ENCODE data around the gene LCN12. TPM values are rescaled to one million over a fixed set of nuclear protein-coding genes. Genes with fewer than 3 reads are reported as not detected.

The LCN12 gene
- total RNA-seq, 2 experiments from 2014 or later, result 1.0 to 1.7 TPM

- POLR2A ChIA-PET, result no interaction called here
- Mint-ChIP-seq H3K4me1 (ENCODE audit: low read depth) (peaks cover 25% of the 10 kb centered on the region), H3K36me3 (ENCODE audit: low read depth) (no peaks in the 10 kb centered on the region), H3K4me3 (no peak overlapping the region), H3K27me3 (ENCODE audit: low read depth) (no peaks in the 10 kb centered on the region), H3K27ac (no peak overlapping the region), H3K9me3 (ENCODE audit: insufficient read depth) (no peaks in the 10 kb centered on the region)
- DNase-seq (no peak), ATAC-seq (no peak)
- CTCF ChIA-PET, result interaction anchor here (2.3 kb wide), 1 partner anchor 56 kb away, joined by 8 read pairs; no protein-coding TSS in a partner anchor
These were observed 20.7 kb downstream of the LCN12 start for GRCh38 chr9:136972743-136973142.

- Mint-ChIP-seq H3K4me1 (ENCODE audit: low read depth) (peaks cover 25% of the 10 kb centered on the region), H3K4me3 (no peak overlapping the region), H3K27ac (no peak overlapping the region), H3K27me3 (ENCODE audit: low read depth) (no peaks in the 10 kb centered on the region), H3K36me3 (ENCODE audit: low read depth) (no peaks in the 10 kb centered on the region), H3K9me3 (ENCODE audit: insufficient read depth) (no peaks in the 10 kb centered on the region)
- ATAC-seq, result no peak
- POLR2A ChIA-PET, result interaction anchor here (2.5 kb wide), 1 partner anchor 18 kb away, joined by 10 read pairs; no protein-coding TSS in a partner anchor
- CTCF ChIA-PET, result interaction anchor here (1.1 to 3.3 kb wide), 6 partner anchors 8 to 132 kb away, joined by 3 to 25 read pairs (median 8); partner anchors contain the start of genes AJM1 and PAXX
- no peak for DNase-seq
These were observed 21.8 kb downstream of the LCN12 start for GRCh38 chr9:136973618-136974617.

GRCh38 chr9:136974817-136975535, 22.9 kb downstream of the LCN12 start:
- Mint-ChIP-seq H3K27ac (peak overlapping the region; percentile 60), H3K4me1 (ENCODE audit: low read depth) (peaks cover 25% of the 10 kb centered on the region), H3K36me3 (ENCODE audit: low read depth) (no peaks in the 10 kb centered on the region), H3K4me3 (peak overlapping the region; percentile 38), H3K27me3 (ENCODE audit: low read depth) (no peaks in the 10 kb centered on the region), H3K9me3 (ENCODE audit: insufficient read depth) (no peaks in the 10 kb centered on the region)
- DNase-seq (no peak), ATAC-seq (no peak)
- ChIA-PET CTCF (interaction anchor here (0.7 to 3.3 kb wide), 10 partner anchors 9 to 133 kb away, joined by 3 to 25 read pairs (median 6); partner anchors contain the start of genes AJM1 and PAXX), POLR2A (interaction anchor here (2.5 kb wide), 1 partner anchor 17 kb away, joined by 10 read pairs; no protein-coding TSS in a partner anchor)

GRCh38 chr9:136975644-136976043, 23.6 kb downstream of the LCN12 start:
- ChIA-PET CTCF (interaction anchor here (0.7 to 3.3 kb wide), 8 partner anchors 10 to 133 kb away, joined by 3 to 25 read pairs (median 4); partner anchors contain the start of genes AJM1 and FUT7), POLR2A (interaction anchor here (2.5 kb wide), 1 partner anchor 16 kb away, joined by 10 read pairs; no protein-coding TSS in a partner anchor)
- H3K27ac Mint-ChIP-seq, result peak overlapping the region; percentile 60
- no peaks in the 10 kb centered on the region for H3K9me3 Mint-ChIP-seq (ENCODE audit: insufficient read depth)
- H3K36me3 Mint-ChIP-seq (ENCODE audit: low read depth), result no peaks in the 10 kb centered on the region
- DNase-seq, result peak; percentile 47
- peaks cover 25% of the 10 kb centered on the region for H3K4me1 Mint-ChIP-seq (ENCODE audit: low read depth)
- H3K4me3 Mint-ChIP-seq, result peak overlapping the region; percentile 38
- no peaks in the 10 kb centered on the region for H3K27me3 Mint-ChIP-seq (ENCODE audit: low read depth)
- ATAC-seq, result no peak

- ChIA-PET POLR2A (no interaction called here), CTCF (no interaction called here)
- Mint-ChIP-seq H3K27ac (no peak within 1 kb of the TSS), H3K4me3 (no peak within 1 kb of the TSS), H3K36me3 (ENCODE audit: low read depth) (no peaks in the 10 kb centered on the region), H3K9me3 (ENCODE audit: insufficient read depth) (no peaks in the 10 kb centered on the region), H3K27me3 (ENCODE audit: low read depth) (no peaks in the 10 kb centered on the region), H3K4me1 (ENCODE audit: low read depth) (peaks cover 25% of the 10 kb centered on the region)
- no peak for DNase-seq
- ATAC-seq, result no peak
These were observed 25.1 kb downstream of the LCN12 start, which contains the start of gene PTGDS for GRCh38 chr9:136977223-136977622. Gene PTGDS (plus strand): TSS chr9:136977504. CDS start chr9:136977579, 75 bp downstream.

- H3K9me3 Mint-ChIP-seq (ENCODE audit: insufficient read depth), result no peaks in the 10 kb centered on the region
- H3K27ac Mint-ChIP-seq, result no peak overlapping the region
- no peaks in the 10 kb centered on the region for H3K27me3 Mint-ChIP-seq (ENCODE audit: low read depth)
- peaks cover 25% of the 10 kb centered on the region for H3K4me1 Mint-ChIP-seq (ENCODE audit: low read depth)
- ATAC-seq (no peak), DNase-seq (no peak)
- ChIA-PET CTCF (interaction anchor here (1.0 to 1.2 kb wide), 2 partner anchors 30 to 58 kb away, joined by 3 to 4 read pairs; no protein-coding TSS in a partner anchor), POLR2A (no interaction called here)
- no peak overlapping the region for H3K4me3 Mint-ChIP-seq
- H3K36me3 Mint-ChIP-seq (ENCODE audit: low read depth), result no peaks in the 10 kb centered on the region
These were observed 25.6 kb downstream of the LCN12 start for GRCh38 chr9:136977649-136978072.

- ATAC-seq (peak; percentile 47), DNase-seq (peak; percentile 75)
- ChIA-PET POLR2A (interaction anchor here (0.8 kb wide), 1 partner anchor 14 kb away, joined by 4 read pairs; no protein-coding TSS in a partner anchor), CTCF (interaction anchor here (1.0 to 1.2 kb wide), 2 partner anchors 30 to 57 kb away, joined by 3 to 4 read pairs; no protein-coding TSS in a partner anchor)
- no peaks in the 10 kb centered on the region for H3K36me3 Mint-ChIP-seq (ENCODE audit: low read depth)
- no peak overlapping the region for H3K27ac Mint-ChIP-seq
- H3K9me3 Mint-ChIP-seq (ENCODE audit: insufficient read depth), result no peaks in the 10 kb centered on the region
- H3K4me1 Mint-ChIP-seq (ENCODE audit: low read depth), result peaks cover 25% of the 10 kb centered on the region
- H3K27me3 Mint-ChIP-seq (ENCODE audit: low read depth), result no peaks in the 10 kb centered on the region
- no peak overlapping the region for H3K4me3 Mint-ChIP-seq
These were observed 26.2 kb downstream of the LCN12 start for GRCh38 chr9:136978073-136978864.

- POLR2A ChIA-PET, result interaction anchor here (0.8 to 1.5 kb wide), 2 partner anchors 13 to 14 kb away, joined by 3 to 4 read pairs; partner anchors contain the start of gene PAXX
- no peak for DNase-seq
These were observed 26.9 kb downstream of the LCN12 start for GRCh38 chr9:136978865-136979544.

GRCh38 chr9:136979769-136980587, 27.9 kb downstream of the LCN12 start:
- ATAC-seq, result no peak
- DNase-seq, result no peak
- POLR2A ChIA-PET, result interaction anchor here (1.5 kb wide), 1 partner anchor 13 kb away, joined by 3 read pairs; the partner anchor contains the start of gene PAXX
- Mint-ChIP-seq H3K36me3 (ENCODE audit: low read depth) (no peaks in the 10 kb centered on the region), H3K4me1 (ENCODE audit: low read depth) (peaks cover 16% of the 10 kb centered on the region), H3K9me3 (ENCODE audit: insufficient read depth) (no peaks in the 10 kb centered on the region), H3K27ac (no peak overlapping the region), H3K27me3 (ENCODE audit: low read depth) (peaks cover 9% of the 10 kb centered on the region), H3K4me3 (no peak overlapping the region)
- CTCF ChIA-PET, result no interaction called here

More at GRCh38 chr9:136978865-136979544, 26.9 kb downstream of the LCN12 start:
- ATAC-seq, result peak; percentile 14
- H3K36me3 Mint-ChIP-seq (ENCODE audit: low read depth), result no peaks in the 10 kb centered on the region
- H3K9me3 Mint-ChIP-seq (ENCODE audit: insufficient read depth), result no peaks in the 10 kb centered on the region
- H3K4me3 Mint-ChIP-seq, result no peak overlapping the region
- H3K27ac Mint-ChIP-seq, result no peak overlapping the region
- H3K27me3 Mint-ChIP-seq (ENCODE audit: low read depth), result peaks cover 4% of the 10 kb centered on the region
- peaks cover 25% of the 10 kb centered on the region for H3K4me1 Mint-ChIP-seq (ENCODE audit: low read depth)
- CTCF ChIA-PET, result no interaction called here

Data from activated CD8-positive, alpha-beta T cell treated with anti-CD3 and anti-CD28 coated beads, Interleukin-2, amount 10 ng/mL, durations not matched to agents 7 days and 5 days (primary cell).